WTC11 (cell line): ENCODE results near the gene FAM25A. TPM values are rescaled to one million over a fixed set of nuclear protein-coding genes. Genes with fewer than 3 reads are reported as not detected.

Source experiments
- ATAC-seq: fragments of 200-7000 bp; cut with Tn5 transposase; 2 replicates; pipeline ENCODE4 v1.10.0; 2021; ENCODE audit warnings: mild to moderate bottlenecking, moderate library complexity
- CTCF ChIA-PET: fragments of 300-600 bp; sonication (Branson Sonifier 250); formaldehyde crosslinking; loops from one replicate; lab custom pipeline; 2021; ENCODE audit warnings: antibody characterized with exemption; lab: Charles Lee
- POLR2A ChIA-PET: fragments of 350-600 bp; sonication (Branson Sonifier 250); formaldehyde crosslinking; loops from one replicate; lab custom pipeline; 2021; ENCODE audit warnings: antibody characterized with exemption; lab: Charles Lee
- DNase-seq: peaks from one replicate; pipeline ENCODE4 v3.0.0; 2021; ENCODE audit warnings: low spot score
- H3K27ac Mint-ChIP-seq: 2 replicates; pipeline ENCODE4 v1.8.0; 2021; ENCODE audit warnings: mixed read lengths
- H3K27me3 Mint-ChIP-seq: 2 replicates; pipeline ENCODE4 v1.8.0; 2021; ENCODE audit warnings: low read depth, mild to moderate bottlenecking, moderate library complexity, mixed read lengths
- H3K36me3 Mint-ChIP-seq: 2 replicates; pipeline ENCODE4 v1.8.0; 2021; ENCODE audit warnings: mixed read lengths
- H3K4me1 Mint-ChIP-seq: 2 replicates; pipeline ENCODE4 v1.8.0; 2022; ENCODE audit warnings: mixed read lengths
- H3K4me3 Mint-ChIP-seq: 2 replicates; pipeline ENCODE4 v1.8.0; 2021; ENCODE audit warnings: mild to moderate bottlenecking, moderate library complexity, mixed read lengths
- H3K9me3 Mint-ChIP-seq: 2 replicates; pipeline ENCODE4 v1.8.0; 2021; ENCODE audit warnings: mixed read lengths
- AR ChIP-seq: fragments of 250-450 bp; sonication (Bioruptor Pico); IDR thresholded peaks from 2 replicates; pipeline ENCODE4 v1.9.0; 2021; ENCODE audit warnings: mild to moderate bottlenecking
- ATF2 ChIP-seq: sonication (generic); formaldehyde crosslinking; IDR thresholded peaks from 2 replicates; pipeline ENCODE4 v1.8.1; 2022; ENCODE audit warnings: low read depth, missing genetic modification reagents, borderline replicate concordance
- CREM ChIP-seq: sonication (generic); formaldehyde crosslinking; IDR thresholded peaks from 2 replicates; pipeline ENCODE4 v1.8.1; 2022; ENCODE audit warnings: mild to moderate bottlenecking, missing genetic modification reagents, moderate library complexity
- EMX1 ChIP-seq: fragments of 250-450 bp; sonication (Bioruptor Pico); IDR thresholded peaks from 2 replicates; pipeline ENCODE4 v1.8.0; 2021; ENCODE audit warnings: mild to moderate bottlenecking
- ERG ChIP-seq: fragments of 250-450 bp; sonication (Bioruptor Pico); IDR thresholded peaks from 2 replicates; pipeline ENCODE4 v1.8.0; 2021; ENCODE audit warnings: mild to moderate bottlenecking
- ESRRA ChIP-seq: sonication (generic); formaldehyde crosslinking; IDR thresholded peaks from 2 replicates; pipeline ENCODE4 v1.8.1; 2022; ENCODE audit warnings: mild to moderate bottlenecking, missing genetic modification reagents, borderline replicate concordance
- GABPB1 ChIP-seq: sonication (generic); formaldehyde crosslinking; IDR thresholded peaks from 2 replicates; pipeline ENCODE4 v1.8.1; 2023; ENCODE audit warnings: mild to moderate bottlenecking, missing genetic modification reagents
- GTF2I ChIP-seq: fragments of 250-450 bp; sonication (Bioruptor Pico); conservative IDR thresholded peaks from 2 replicates; pipeline ENCODE4 v1.4.0; 2021; ENCODE audit warnings: mild to moderate bottlenecking
- IRF2 ChIP-seq: sonication (generic); formaldehyde crosslinking; IDR thresholded peaks from 2 replicates; pipeline ENCODE4 v1.8.0; 2022; ENCODE audit warnings: low read depth, missing genetic modification reagents, borderline replicate concordance
- MYBL2 ChIP-seq: sonication (generic); formaldehyde crosslinking; IDR thresholded peaks from 2 replicates; pipeline ENCODE4 v1.8.1; 2023; ENCODE audit warnings: mild to moderate bottlenecking, moderate library complexity, missing genetic modification reagents
- NR2C2 ChIP-seq: sonication (generic); formaldehyde crosslinking; IDR thresholded peaks from 2 replicates; pipeline ENCODE4 v1.8.0; 2022; ENCODE audit warnings: mild to moderate bottlenecking, missing genetic modification reagents
- NR3C1 ChIP-seq: sonication (generic); formaldehyde crosslinking; conservative IDR thresholded peaks from 2 replicates; pipeline ENCODE4 v1.8.1; 2023; ENCODE audit warnings: low read depth, mild to moderate bottlenecking, missing genetic modification reagents
- PREB ChIP-seq: sonication (generic); formaldehyde crosslinking; IDR thresholded peaks from 2 replicates; pipeline ENCODE4 v1.8.1; 2022; ENCODE audit warnings: mild to moderate bottlenecking, missing genetic modification reagents, moderate library complexity, borderline replicate concordance
- PRRX2 ChIP-seq: fragments of 250-450 bp; sonication (Bioruptor Pico); IDR thresholded peaks from 2 replicates; pipeline ENCODE4 v1.8.0; 2021; ENCODE audit warnings: mild to moderate bottlenecking
- TP53 ChIP-seq: sonication (generic); formaldehyde crosslinking; IDR thresholded peaks from 2 replicates; pipeline ENCODE4 v1.8.1; 2023; ENCODE audit warnings: mild to moderate bottlenecking, missing genetic modification reagents
- ZNF121 ChIP-seq: sonication (generic); formaldehyde crosslinking; IDR thresholded peaks from 2 replicates; pipeline ENCODE4 v1.8.0; 2023; ENCODE audit warnings: missing genetic modification reagents
- ZNF512 ChIP-seq: sonication (generic); formaldehyde crosslinking; IDR thresholded peaks from 2 replicates; pipeline ENCODE4 v1.8.1; 2022; ENCODE audit warnings: missing genetic modification reagents, borderline replicate concordance
- ZNF532 ChIP-seq: fragments of 250-450 bp; sonication (Bioruptor Pico); IDR thresholded peaks from 2 replicates; pipeline ENCODE4 v1.9.0; 2021; ENCODE audit warnings: mild to moderate bottlenecking, borderline replicate concordance
- ZSCAN18 ChIP-seq: fragments of 250-450 bp; sonication (Bioruptor Pico); IDR thresholded peaks from 2 replicates; pipeline ENCODE4 v2.1.2; 2022; ENCODE audit warnings: mild to moderate bottlenecking, moderate library complexity
- total RNA-seq: library from RNA; stranded (reverse); gene quantifications from 3 replicates; pipeline ENCODE4 v1.2.3, GENCODE V29; 2021

The FAM25A gene
- total RNA-seq, 1 experiment from 2014 or later, result not detected

- CTCF ChIA-PET, result interaction anchor here (1.0 kb wide), 1 partner anchor 113 kb away, joined by 3 read pairs; no protein-coding TSS in a partner anchor
- TF ChIP-seq ZNF512 (no peak), PRRX2 (no peak), GABPB1 (CRISPR knock-in tag) (no peak), TP53 (CRISPR knock-in tag) (no peak), ESRRA (CRISPR knock-in tag) (no peak), EMX1 (CRISPR knock-in tag) (no peak), GTF2I (CRISPR knock-in tag) (no peak), NR3C1 (CRISPR knock-in tag) (no peak), ERG (no peak), MYBL2 (no peak), ZSCAN18 (CRISPR knock-in tag) (no peak), AR (CRISPR knock-in tag) (no peak), ATF2 (CRISPR knock-in tag) (no peak), NR2C2 (CRISPR knock-in tag) (no peak), CREM (no peak), IRF2 (CRISPR knock-in tag) (no peak), PREB (CRISPR knock-in tag) (no peak), ZNF532 (CRISPR knock-in tag) (no peak), ZNF121 (no peak)
- no peak for ATAC-seq
- Mint-ChIP-seq H3K4me3 (no peak overlapping the region), H3K27me3 (no peaks in the 10 kb centered on the region), H3K27ac (no peak overlapping the region), H3K4me1 (no peaks in the 10 kb centered on the region), H3K9me3 (no peaks in the 10 kb centered on the region), H3K36me3 (peaks cover 40% of the 10 kb centered on the region)
- DNase-seq, result no peak
- POLR2A ChIA-PET, result no interaction called here
Measured at GRCh38 chr10:87053111-87053510, 33.0 kb downstream of the FAM25A start.
